Hepatocyte (in vitro differentiated cells): Measurements from ENCODE around the gene STT3A. TPM values are rescaled to one million over a fixed set of nuclear protein-coding genes. Genes with fewer than 3 reads are reported as not detected.
A peak's percentile ranks its signal among the peaks of the same experiment; 100 is the strongest.

Experiments
- DNase-seq: peaks from one replicate; pipeline ENCODE4 v3.0.0-alpha.2; 2016; ENCODE audit warnings: low spot score
- H2AFZ ChIP-seq: fragments of 200-600 bp; sonication (generic); 2 replicates; pipeline ENCODE4 v1.6.0; 2016; ENCODE audit warnings: antibody characterized with exemption, mild to moderate bottlenecking
- H3K27ac ChIP-seq: fragments of 200-600 bp; sonication (generic); 2 replicates; pipeline ENCODE4 v1.5.1; 2016; ENCODE audit warnings: mild to moderate bottlenecking
- H3K27me3 ChIP-seq: fragments of 200-600 bp; sonication (generic); 2 replicates; pipeline ENCODE4 v1.6.1; 2016
- H3K36me3 ChIP-seq: fragments of 200-600 bp; sonication (generic); replicated peaks from 2 replicates; pipeline ENCODE4 v1.5.1; 2016; ENCODE audit warnings: low read depth; ENCODE audit not compliant: insufficient read depth
- H3K4me1 ChIP-seq: fragments of 200-600 bp; sonication (generic); 2 replicates; pipeline ENCODE4 v1.5.1; 2016; ENCODE audit warnings: mild to moderate bottlenecking, moderate library complexity; ENCODE audit not compliant: insufficient read depth
- H3K4me2 ChIP-seq: fragments of 200-600 bp; sonication (generic); 2 replicates; pipeline ENCODE4 v1.6.0; 2016
- H3K4me3 ChIP-seq: fragments of 200-600 bp; sonication (generic); 2 replicates; pipeline ENCODE4 v1.5.1; 2016; ENCODE audit warnings: mild to moderate bottlenecking
- H3K79me2 ChIP-seq: fragments of 200-600 bp; sonication (generic); 2 replicates; pipeline ENCODE4 v1.6.0; 2017; ENCODE audit warnings: mild to moderate bottlenecking
- H3K9me2 ChIP-seq: fragments of 200-600 bp; sonication (generic); replicated peaks from 2 replicates; pipeline ENCODE4 v1.6.0; 2017; ENCODE audit warnings: mild to moderate bottlenecking; ENCODE audit not compliant: insufficient read depth
- H3K9me3 ChIP-seq: fragments of 200-600 bp; sonication (generic); 2 replicates; pipeline ENCODE4 v1.5.1; 2016; ENCODE audit warnings: low read depth, mild to moderate bottlenecking
- H4K20me1 ChIP-seq: fragments of 200-600 bp; sonication (generic); 2 replicates; pipeline ENCODE4 v1.6.0; 2016; ENCODE audit warnings: mild to moderate bottlenecking; ENCODE audit not compliant: insufficient read depth, poor library complexity, severe bottlenecking
- EZH2 ChIP-seq: fragments of 200-600 bp; sonication (generic); IDR thresholded peaks from 2 replicates; pipeline ENCODE4 v1.6.1; 2016; ENCODE audit warnings: antibody characterized with exemption, mild to moderate bottlenecking, borderline replicate concordance
- EZH2phosphoT487 ChIP-seq: fragments of 200-600 bp; sonication (generic); IDR thresholded peaks from one replicate; pipeline ENCODE4 v1.6.1; 2018; ENCODE audit warnings: antibody characterized with exemption, mild to moderate bottlenecking, low read depth, moderate library complexity; ENCODE audit not compliant: unreplicated experiment, severe bottlenecking
- WGBS: methylation state at CpG from one replicate; pipeline ENCODE4 v1.1.6; 2016; ENCODE audit warnings: low lambda C conversion rate; ENCODE audit errors: missing lambda C conversion rate; 5-methylcytosine and 5-hydroxymethylcytosine counted together
- polyA plus RNA-seq: library from polyadenylated mRNA; unstranded; fragments of >200 nt; fragmentation: Nextera tagmentation; extraction: Ambion mirVana; gene quantifications from 2 replicates; pipeline ENCODE4 v1.2.1, GENCODE V29; 2016
- total RNA-seq: library from RNA; depleted of rRNA; stranded (reverse); fragments of >200 nt; gene quantifications from 2 replicates; pipeline ENCODE4 v1.2.3, GENCODE V29; 2014
- TF ChIP-seq, protein P1 (sequence below): fragments of 200-600 bp; sonication (generic); IDR thresholded peaks from 2 replicates; pipeline ENCODE4 v1.5.1; 2016; ENCODE audit warnings: antibody characterized with exemption, mild to moderate bottlenecking; ENCODE audit not compliant: poor library complexity

STT3A gene
- total and polyA plus RNA-seq, 2 experiments from 2014 or later, result 192 to 198 TPM

DNA sequence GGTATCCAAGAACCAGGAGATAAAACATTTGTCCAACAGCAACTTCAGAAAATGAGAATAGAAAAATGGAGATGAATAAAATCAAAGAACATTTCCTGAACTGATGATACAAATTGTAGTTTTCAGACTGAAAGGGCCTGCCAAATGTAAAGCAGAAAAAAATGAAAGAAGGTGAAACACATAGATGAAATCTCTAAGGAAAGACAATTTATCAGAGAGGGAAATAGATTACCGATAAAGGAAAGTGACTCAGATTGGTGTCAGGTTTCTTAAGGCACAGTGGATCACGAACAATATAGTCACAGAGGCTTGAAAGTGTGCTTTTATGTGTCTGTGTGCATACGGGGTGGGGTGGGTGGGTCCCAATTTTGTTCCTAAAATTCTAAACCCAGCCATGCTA lies 4.1 kb upstream of the STT3A start:
- H2AFZ ChIP-seq, result no peak overlapping the region
- H3K9me2 ChIP-seq, result no peaks in the 10 kb centered on the region
- H4K20me1 ChIP-seq, result no peaks in the 10 kb centered on the region
- H3K36me3 ChIP-seq, result no peaks in the 10 kb centered on the region
- no peak overlapping the region for H3K4me2 ChIP-seq
- no peaks in the 10 kb centered on the region for H3K27me3 ChIP-seq
- no peaks in the 10 kb centered on the region for H3K9me3 ChIP-seq
- TF ChIP-seq EZH2 (no peak), EZH2phosphoT487 (no peak)
- TF ChIP-seq, protein P1, sequence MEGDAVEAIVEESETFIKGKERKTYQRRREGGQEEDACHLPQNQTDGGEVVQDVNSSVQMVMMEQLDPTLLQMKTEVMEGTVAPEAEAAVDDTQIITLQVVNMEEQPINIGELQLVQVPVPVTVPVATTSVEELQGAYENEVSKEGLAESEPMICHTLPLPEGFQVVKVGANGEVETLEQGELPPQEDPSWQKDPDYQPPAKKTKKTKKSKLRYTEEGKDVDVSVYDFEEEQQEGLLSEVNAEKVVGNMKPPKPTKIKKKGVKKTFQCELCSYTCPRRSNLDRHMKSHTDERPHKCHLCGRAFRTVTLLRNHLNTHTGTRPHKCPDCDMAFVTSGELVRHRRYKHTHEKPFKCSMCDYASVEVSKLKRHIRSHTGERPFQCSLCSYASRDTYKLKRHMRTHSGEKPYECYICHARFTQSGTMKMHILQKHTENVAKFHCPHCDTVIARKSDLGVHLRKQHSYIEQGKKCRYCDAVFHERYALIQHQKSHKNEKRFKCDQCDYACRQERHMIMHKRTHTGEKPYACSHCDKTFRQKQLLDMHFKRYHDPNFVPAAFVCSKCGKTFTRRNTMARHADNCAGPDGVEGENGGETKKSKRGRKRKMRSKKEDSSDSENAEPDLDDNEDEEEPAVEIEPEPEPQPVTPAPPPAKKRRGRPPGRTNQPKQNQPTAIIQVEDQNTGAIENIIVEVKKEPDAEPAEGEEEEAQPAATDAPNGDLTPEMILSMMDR, result no peak
- no peak overlapping the region for H3K27ac ChIP-seq
- DNase-seq, result no peak
- no peak overlapping the region for H3K4me3 ChIP-seq
- peaks cover 6% of the 10 kb centered on the region for H3K4me1 ChIP-seq
- H3K79me2 ChIP-seq, result peaks cover 12% of the 10 kb centered on the region
- 29% methylated on average over 3 of the region's 3 CpGs for WGBS

DNA sequence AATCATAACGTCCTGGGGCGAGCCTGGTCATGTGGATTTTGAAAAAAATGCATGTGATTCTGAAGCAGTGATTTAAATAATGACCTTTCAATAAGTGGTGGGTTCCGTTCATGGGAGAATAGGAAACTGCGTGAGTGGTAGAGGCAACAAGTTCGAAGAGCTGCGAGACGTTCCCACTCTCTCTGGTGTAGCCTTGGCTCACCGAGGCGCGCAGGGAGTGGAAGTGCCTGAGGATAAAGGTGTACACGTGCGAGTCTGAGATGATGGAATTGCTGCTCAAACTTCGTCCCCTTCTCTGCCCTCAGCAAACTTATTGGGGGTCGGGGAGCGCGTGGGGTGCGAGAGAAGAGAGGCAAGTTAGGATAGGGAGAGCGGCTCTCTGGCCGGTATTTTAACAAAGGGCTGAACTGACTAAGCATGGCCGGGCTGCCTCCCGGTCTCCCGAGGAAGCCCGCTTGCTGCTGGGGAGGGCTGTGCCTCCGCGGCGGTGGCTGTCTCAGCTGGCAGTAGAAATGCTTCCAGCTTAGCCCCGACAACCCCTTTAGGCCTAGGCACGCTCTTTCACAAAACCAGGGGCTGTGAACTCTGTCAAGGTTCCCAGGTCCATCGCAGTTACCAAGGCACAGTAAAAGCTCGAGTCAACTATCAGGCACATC lies 875 bp upstream of the STT3A start:
- Histone ChIP-seq H3K9me3 (no peaks in the 10 kb centered on the region), H3K4me3 (peak overlapping the region; percentile 17), H2AFZ (peak overlapping the region; percentile 43), H4K20me1 (peaks cover 9% of the 10 kb centered on the region), H3K9me2 (no peaks in the 10 kb centered on the region), H3K27me3 (no peaks in the 10 kb centered on the region), H3K79me2 (peaks cover 44% of the 10 kb centered on the region), H3K4me2 (peak overlapping the region; percentile 77), H3K4me1 (peaks cover 13% of the 10 kb centered on the region), H3K36me3 (no peaks in the 10 kb centered on the region), H3K27ac (peak overlapping the region; percentile 97)
- TF ChIP-seq, protein P1, result no peak
- TF ChIP-seq EZH2phosphoT487 (no peak), EZH2 (no peak)
- 8% methylated on average over 30 of the region's 30 CpGs for WGBS
- DNase-seq, result peak; percentile 55

DNA sequence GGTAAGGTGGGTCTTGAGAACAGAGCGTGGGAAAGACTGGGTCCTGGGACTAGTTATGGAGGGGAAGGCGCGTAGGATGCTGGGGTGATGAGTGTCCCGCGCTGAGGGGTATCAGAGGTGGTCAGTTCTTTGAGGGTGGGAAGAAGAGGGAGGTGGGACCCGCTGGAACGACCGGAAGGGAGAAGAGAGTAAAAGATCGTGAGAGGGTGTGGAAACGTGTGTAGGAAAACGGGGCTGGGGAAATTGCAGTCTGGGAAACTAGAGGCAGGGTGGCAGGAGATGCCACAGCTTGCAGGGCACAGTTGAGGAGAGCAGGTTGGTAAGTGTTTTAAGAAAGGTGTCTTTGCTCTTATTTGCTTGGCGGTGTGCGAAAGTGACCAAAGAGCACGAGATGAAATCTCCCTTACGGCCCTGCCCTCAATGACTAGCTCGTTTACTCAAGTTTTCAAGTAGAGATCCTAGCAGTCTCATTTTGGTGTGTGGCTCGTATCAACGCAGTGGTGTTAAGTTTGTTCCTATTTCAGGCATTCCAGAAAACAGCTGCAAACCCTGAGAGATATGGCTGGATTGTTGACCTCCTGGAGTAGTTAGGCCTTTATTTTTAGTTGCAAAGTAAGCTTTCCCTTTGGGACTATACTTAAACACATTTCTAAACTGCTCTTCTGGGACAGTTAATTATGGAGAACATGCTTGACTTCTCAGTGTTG lies 615 bp downstream of the STT3A start:
- Histone ChIP-seq H2AFZ (peak overlapping the region; percentile 27), H3K4me3 (peak overlapping the region; percentile 38), H3K27me3 (no peaks in the 10 kb centered on the region), H3K79me2 (peaks cover 59% of the 10 kb centered on the region), H4K20me1 (peaks cover 9% of the 10 kb centered on the region), H3K9me2 (no peaks in the 10 kb centered on the region), H3K9me3 (no peaks in the 10 kb centered on the region), H3K4me2 (peak overlapping the region; percentile 77), H3K36me3 (no peaks in the 10 kb centered on the region), H3K4me1 (peaks cover 13% of the 10 kb centered on the region), H3K27ac (peak overlapping the region; percentile 86)
- under 1% methylated on average over 18 of the region's 18 CpGs for WGBS
- no peak for TF ChIP-seq EZH2phosphoT487
- no peak for TF ChIP-seq EZH2
- TF ChIP-seq, protein P1, result no peak
- peak; percentile 57 for DNase-seq
